GM12878 (cell line): Measurements from ENCODE around the gene ASTN1. TPM values are rescaled to one million over a fixed set of nuclear protein-coding genes. Genes with fewer than 3 reads are reported as not detected.

ENCODE experiments used
- ATAC-seq: fragments of 200-7000 bp; cut with Tn5 transposase; 3 replicates; pipeline ENCODE4 v1.9.1; 2020; ENCODE audit warnings: mild to moderate bottlenecking, moderate library complexity
- BruUV-seq: library from RNA; stranded (reverse); fragments of 400-500 nt; replicated peaks from 2 replicates; lab custom pipeline; 2021; lab: Mats Ljungman, UMichigan
- CTCF ChIA-PET: fragments of 300-600 bp; sonication (Branson Sonifier 250); formaldehyde crosslinking; extraction: SDS; loops from one replicate; lab custom pipeline; 2021; ENCODE audit warnings: inconsistent platforms; lab: Yijun Ruan, JAX
- POLR2A ChIA-PET: fragments of 350-600 bp; formaldehyde crosslinking; extraction: SDS; loops from one replicate; lab custom pipeline; 2021; ENCODE audit warnings: inconsistent platforms; lab: Charles Lee
- RAD21 ChIA-PET: fragments of 300-600 bp; sonication (Branson Sonifier 250); formaldehyde crosslinking; loops from one replicate; lab custom pipeline; 2023; ENCODE audit warnings: antibody characterized with exemption; ENCODE audit not compliant: unreplicated experiment; lab: Charles Lee
- SMC1A ChIA-PET: fragments of 300-600 bp; sonication (Branson Sonifier 250); formaldehyde crosslinking; loops from one replicate; lab custom pipeline; 2023; ENCODE audit not compliant: unreplicated experiment, uncharacterized antibody; lab: Charles Lee
- DNase-seq: peaks from one replicate; pipeline ENCODE4 v3.0.0-alpha.2; 2011; ENCODE audit warnings: low read depth, low spot score
- FAIRE-seq: peaks from 3 replicates; lab custom pipeline; 2011; peaks lifted over from hg19 to GRCh38; lab: Jason Lieb, UNC
- H2AFZ ChIP-seq: 2 replicates; pipeline ENCODE4 v1.6.0; 2011; ENCODE audit warnings: low read depth, low read length, control low read depth; ENCODE audit not compliant: control insufficient read depth
- H3K27ac ChIP-seq: 2 replicates; pipeline ENCODE4 v1.5.1; 2011; ENCODE audit warnings: control low read depth; ENCODE audit not compliant: control insufficient read depth, insufficient read depth
- H3K27me3 ChIP-seq, 2 experiments: replicated peaks in 1 of 2; 2 replicates each; pipeline versions ENCODE4 v1.6.0 to v1.6.1; 2011; ENCODE audit warnings: low read length in 1 of 2; ENCODE audit not compliant: control insufficient read depth in 2 of 2, insufficient read depth in 2 of 2
- H3K36me3 ChIP-seq, 2 experiments: 2 replicates each; pipeline ENCODE4 v1.5.1; 2011; ENCODE audit warnings: low read length in 1 of 2; ENCODE audit not compliant: control insufficient read depth in 2 of 2, insufficient read depth in 2 of 2
- H3K4me1 ChIP-seq: 2 replicates; pipeline ENCODE4 v1.6.1; 2011; ENCODE audit warnings: mild to moderate bottlenecking, low read length, moderate library complexity, mixed read lengths; ENCODE audit not compliant: control insufficient read depth, insufficient read depth
- H3K4me2 ChIP-seq: 2 replicates; pipeline ENCODE4 v1.6.0; 2011; ENCODE audit warnings: control low read depth; ENCODE audit not compliant: control insufficient read depth, insufficient read depth
- H3K4me3 ChIP-seq: fragments of 200-600 bp; sonication (generic); 2 replicates; pipeline ENCODE4 v1.5.1; 2016
- H3K79me2 ChIP-seq: 2 replicates; pipeline ENCODE4 v1.6.0; 2011; ENCODE audit warnings: low read length; ENCODE audit not compliant: control insufficient read depth, insufficient read depth
- H3K9ac ChIP-seq: 2 replicates; pipeline ENCODE4 v1.8.0; 2011; ENCODE audit warnings: low read length, control low read depth, mixed read lengths; ENCODE audit not compliant: control insufficient read depth, insufficient read depth
- H3K9me3 ChIP-seq: replicated peaks from 3 replicates; pipeline ENCODE4 v1.5.1; 2011; ENCODE audit warnings: mild to moderate bottlenecking, low read length; ENCODE audit not compliant: control insufficient read depth, insufficient read depth
- H4K20me1 ChIP-seq: 2 replicates; pipeline ENCODE4 v1.6.0; 2011; ENCODE audit not compliant: control insufficient read depth, insufficient read depth
- BACH1 ChIP-seq: fragments of 450-650 bp; IDR thresholded peaks from 2 replicates; pipeline ENCODE4 v1.6.1; 2017; ENCODE audit warnings: mild to moderate bottlenecking, borderline replicate concordance
- BMI1 ChIP-seq: fragments of 450-650 bp; IDR thresholded peaks from 2 replicates; pipeline ENCODE4 v1.6.1; 2016; ENCODE audit warnings: mild to moderate bottlenecking, moderate library complexity, borderline replicate concordance
- CEBPB ChIP-seq, 2 experiments: fragments of 150-350 bp in 1 of 2; IDR thresholded peaks; 2 replicates each; pipeline ENCODE4 v1.6.1; 2012 to 2014; ENCODE audit warnings: low read depth in 2 of 2, low read length in 2 of 2, borderline replicate concordance in 1 of 2, inconsistent platforms in 1 of 2
- DPF2 ChIP-seq: fragments of 450-650 bp; IDR thresholded peaks from 2 replicates; pipeline ENCODE4 v1.6.1; 2017; ENCODE audit warnings: mild to moderate bottlenecking
- EED ChIP-seq: sonication (generic); IDR thresholded peaks from 2 replicates; pipeline ENCODE4 v1.6.1; 2016; ENCODE audit warnings: antibody characterized with exemption, low read depth
- EZH2 ChIP-seq: IDR thresholded peaks from 2 replicates; pipeline ENCODE4 v1.6.1; 2012; ENCODE audit warnings: low read depth, mild to moderate bottlenecking, control low read depth, inconsistent platforms, low read length, borderline replicate concordance; ENCODE audit not compliant: control insufficient read depth
- FOXK2 ChIP-seq: fragments of 450-650 bp; IDR thresholded peaks from 2 replicates; pipeline ENCODE4 v1.6.1; 2017; ENCODE audit warnings: mild to moderate bottlenecking, moderate library complexity
- MXI1 ChIP-seq: fragments of 150-350 bp; IDR thresholded peaks from 2 replicates; pipeline ENCODE4 v1.6.1; 2011; ENCODE audit warnings: low read depth, mild to moderate bottlenecking, inconsistent platforms, low read length, improper control_type of control experiment
- NR2C1 ChIP-seq: fragments of 450-650 bp; IDR thresholded peaks from 2 replicates; pipeline ENCODE4 v1.6.1; 2017; ENCODE audit warnings: antibody characterized with exemption, mild to moderate bottlenecking, moderate library complexity
- PAX5 ChIP-seq: IDR thresholded peaks from 2 replicates; pipeline ENCODE4 v1.6.1; 2011; ENCODE audit warnings: low read depth, low read length, borderline replicate concordance
- POLR2A ChIP-seq: IDR thresholded peaks from 2 replicates; pipeline ENCODE4 v1.6.1; 2011; ENCODE audit warnings: low read depth, mild to moderate bottlenecking, low read length
- RUNX3 ChIP-seq: IDR thresholded peaks from 2 replicates; pipeline ENCODE4 v1.6.1; 2012; ENCODE audit warnings: low read length, inconsistent platforms
- SMAD5 ChIP-seq: IDR thresholded peaks from 2 replicates; pipeline ENCODE4 v1.6.1; 2016; ENCODE audit warnings: antibody characterized with exemption, low read depth
- SUZ12 ChIP-seq: fragments of 200-600 bp; sonication (generic); IDR thresholded peaks from one replicate; pipeline ENCODE4 v1.6.1; 2018; ENCODE audit warnings: antibody characterized with exemption, mild to moderate bottlenecking; ENCODE audit not compliant: unreplicated experiment
- TCF12 ChIP-seq: IDR thresholded peaks from 2 replicates; pipeline ENCODE4 v1.6.1; 2011; ENCODE audit warnings: low read depth, mild to moderate bottlenecking, low read length
- ZNF384 ChIP-seq: IDR thresholded peaks from 2 replicates; pipeline ENCODE4 v1.6.1; 2012; ENCODE audit warnings: low read depth, mild to moderate bottlenecking, low read length, improper control_type of control experiment, borderline replicate concordance
- WGBS: methylation state at CpG from one replicate; pipeline ENCODE4 v1.1.6; 2016; ENCODE audit warnings: low lambda C conversion rate; ENCODE audit not compliant: insufficient replicate concordance, insufficient coverage; ENCODE audit errors: missing lambda C conversion rate; 5-methylcytosine and 5-hydroxymethylcytosine counted together
- in situ Hi-C: fragments of 300-500 bp; cut with MboI; formaldehyde crosslinking; loops from 9 replicates; pipeline ENCODE4 v1.14.3; 2018; ENCODE audit warnings: mixed read lengths
- intact Hi-C: fragments of 100-400 bp; cut with micrococcal nuclease; formaldehyde crosslinking; loops from one replicate; pipeline ENCODE4 v1.14.2; 2022; ENCODE audit not compliant: unreplicated experiment
- polyA plus RNA-seq, 11 experiments: library from polyadenylated mRNA; depleted of rRNA in 4 of 11; unstranded in 6 of 11; stranded (reverse) in 5 of 11; fragments of >200 nt; fragmentation: Nextera tagmentation in 4 of 11; fragmentation: Illumina TruSeq in 1 of 11; extraction: Ambion mirVana in 4 of 11; extraction: Trizol in 1 of 11; gene quantifications; 1 replicate in 1 of 11; 2 replicates in 10 of 11; pipeline versions ENCODE4 v1.2.1 to v1.2.3, GENCODE V29; 2011 to 2016; ENCODE audit warnings: inconsistent platforms in 2 of 11, missing spikeins in 2 of 11, low read depth in 1 of 11
- total RNA-seq, 4 experiments: library from RNA; depleted of rRNA in 3 of 4; stranded (reverse); fragments of >200 nt in 3 of 4; fragmentation: Illumina TruSeq in 1 of 4; extraction: Trizol in 1 of 4; gene quantifications; 2 replicates each; pipeline versions ENCODE4 v1.2.1 to v1.2.3, GENCODE V29; 2013 to 2021
- TF ChIP-seq, protein P1 (sequence below): IDR thresholded peaks from 2 replicates; pipeline ENCODE4 v1.6.1; 2011; ENCODE audit warnings: low read depth, low read length, improper control_type of control experiment, borderline replicate concordance
- TF ChIP-seq, protein P2 (sequence below): IDR thresholded peaks from 2 replicates; pipeline ENCODE4 v1.6.1; 2011; ENCODE audit warnings: borderline replicate concordance, low read depth, mild to moderate bottlenecking, moderate library complexity, mixed read lengths, low read length; ENCODE audit not compliant: insufficient read depth; ENCODE audit errors: extremely low read length
- TF ChIP-seq, protein P3 (sequence below): IDR thresholded peaks from 2 replicates; pipeline ENCODE4 v1.6.1; 2012; ENCODE audit warnings: low read length, inconsistent platforms
- TF ChIP-seq, protein P4 (sequence below): fragments of 450-650 bp; IDR thresholded peaks from 2 replicates; pipeline ENCODE4 v1.6.1; 2017; ENCODE audit warnings: mild to moderate bottlenecking, low read depth, inconsistent platforms; ENCODE audit not compliant: poor library complexity, severe bottlenecking

ASTN1 gene
- total and polyA plus RNA-seq, 10 of the 15 experiments (the other 5 are each of a cell fraction or from before 2014, with no cell fraction given) = 0.04 TPM; not detected in 9

DNA sequence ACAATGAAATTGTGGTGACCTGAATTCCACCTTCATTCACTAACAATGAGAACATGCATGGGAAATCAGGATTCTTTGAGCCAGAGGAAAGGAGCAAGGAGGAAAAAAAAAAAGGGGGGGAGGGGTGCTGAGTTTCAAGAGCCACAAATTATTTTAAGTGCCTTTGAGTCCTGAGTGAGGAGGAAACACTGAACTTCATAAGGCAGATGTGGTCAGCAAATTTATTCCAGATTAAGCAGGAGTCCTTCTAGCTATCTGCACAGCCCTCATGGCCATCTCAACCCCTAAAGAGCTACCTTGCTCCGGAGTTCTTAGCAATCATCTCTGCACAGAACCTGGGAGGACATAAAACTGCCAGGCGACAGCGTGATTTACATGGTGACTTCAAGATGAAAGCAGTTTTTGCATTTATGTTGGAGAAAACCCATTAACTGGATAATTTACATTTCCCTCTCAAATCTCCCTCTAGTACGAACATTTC is 21.7 kb downstream of the ASTN1 start:
- no peak overlapping the region for H3K4me2 ChIP-seq
- WGBS = 2% methylated on average over 4 of the region's 4 CpGs
- H3K9ac ChIP-seq = no peak overlapping the region
- no peak overlapping the region for H3K27ac ChIP-seq
- no peaks in the 10 kb centered on the region for H3K79me2 ChIP-seq
- H3K4me1 ChIP-seq = no peaks in the 10 kb centered on the region
- no peak for ATAC-seq
- RAD21 ChIA-PET = no interaction called here
- DNase-seq = no peak
- BruUV-seq = no TSS peak
- H3K9me3 ChIP-seq = no peaks in the 10 kb centered on the region
- SMC1A ChIA-PET = no interaction called here
- in situ Hi-C loops (no loop called here), intact Hi-C loops (no loop called here)
- CTCF ChIA-PET = no interaction called here
- no peaks in the 10 kb centered on the region; a peak in 1 of 4 replicates for H3K27me3 ChIP-seq
- POLR2A ChIA-PET = interaction anchor here (0.7 kb wide), 1 partner anchor 352 kb away, joined by 3 read pairs; no protein-coding TSS in a partner anchor
- no peak for FAIRE-seq
- H4K20me1 ChIP-seq = no peaks in the 10 kb centered on the region
- H3K36me3 ChIP-seq = no peaks in the 10 kb centered on the region
- TF ChIP-seq TCF12 = no peak
- TF ChIP-seq DPF2 = no peak
- no peak for TF ChIP-seq EED
- no peak for TF ChIP-seq PAX5
- TF ChIP-seq POLR2A = no peak
- TF ChIP-seq BACH1 = no peak
- TF ChIP-seq, protein P1, sequence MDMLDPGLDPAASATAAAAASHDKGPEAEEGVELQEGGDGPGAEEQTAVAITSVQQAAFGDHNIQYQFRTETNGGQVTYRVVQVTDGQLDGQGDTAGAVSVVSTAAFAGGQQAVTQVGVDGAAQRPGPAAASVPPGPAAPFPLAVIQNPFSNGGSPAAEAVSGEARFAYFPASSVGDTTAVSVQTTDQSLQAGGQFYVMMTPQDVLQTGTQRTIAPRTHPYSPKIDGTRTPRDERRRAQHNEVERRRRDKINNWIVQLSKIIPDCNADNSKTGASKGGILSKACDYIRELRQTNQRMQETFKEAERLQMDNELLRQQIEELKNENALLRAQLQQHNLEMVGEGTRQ = no peak
- TF ChIP-seq, protein P2, sequence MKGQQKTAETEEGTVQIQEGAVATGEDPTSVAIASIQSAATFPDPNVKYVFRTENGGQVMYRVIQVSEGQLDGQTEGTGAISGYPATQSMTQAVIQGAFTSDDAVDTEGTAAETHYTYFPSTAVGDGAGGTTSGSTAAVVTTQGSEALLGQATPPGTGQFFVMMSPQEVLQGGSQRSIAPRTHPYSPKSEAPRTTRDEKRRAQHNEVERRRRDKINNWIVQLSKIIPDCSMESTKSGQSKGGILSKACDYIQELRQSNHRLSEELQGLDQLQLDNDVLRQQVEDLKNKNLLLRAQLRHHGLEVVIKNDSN = no peak
- TF ChIP-seq RUNX3 = no peak
- TF ChIP-seq CEBPB (IDR thresholded peaks at IDR 0.05; ENCODE audit: borderline replicate concordance in 1 of 2, low read depth in 2 of 2, low read length in 2 of 2) = no peak
- no peak for TF ChIP-seq MXI1
- TF ChIP-seq, protein P3, sequence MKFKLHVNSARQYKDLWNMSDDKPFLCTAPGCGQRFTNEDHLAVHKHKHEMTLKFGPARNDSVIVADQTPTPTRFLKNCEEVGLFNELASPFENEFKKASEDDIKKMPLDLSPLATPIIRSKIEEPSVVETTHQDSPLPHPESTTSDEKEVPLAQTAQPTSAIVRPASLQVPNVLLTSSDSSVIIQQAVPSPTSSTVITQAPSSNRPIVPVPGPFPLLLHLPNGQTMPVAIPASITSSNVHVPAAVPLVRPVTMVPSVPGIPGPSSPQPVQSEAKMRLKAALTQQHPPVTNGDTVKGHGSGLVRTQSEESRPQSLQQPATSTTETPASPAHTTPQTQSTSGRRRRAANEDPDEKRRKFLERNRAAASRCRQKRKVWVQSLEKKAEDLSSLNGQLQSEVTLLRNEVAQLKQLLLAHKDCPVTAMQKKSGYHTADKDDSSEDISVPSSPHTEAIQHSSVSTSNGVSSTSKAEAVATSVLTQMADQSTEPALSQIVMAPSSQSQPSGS = no peak
- TF ChIP-seq FOXK2 = no peak
- TF ChIP-seq, protein P4, sequence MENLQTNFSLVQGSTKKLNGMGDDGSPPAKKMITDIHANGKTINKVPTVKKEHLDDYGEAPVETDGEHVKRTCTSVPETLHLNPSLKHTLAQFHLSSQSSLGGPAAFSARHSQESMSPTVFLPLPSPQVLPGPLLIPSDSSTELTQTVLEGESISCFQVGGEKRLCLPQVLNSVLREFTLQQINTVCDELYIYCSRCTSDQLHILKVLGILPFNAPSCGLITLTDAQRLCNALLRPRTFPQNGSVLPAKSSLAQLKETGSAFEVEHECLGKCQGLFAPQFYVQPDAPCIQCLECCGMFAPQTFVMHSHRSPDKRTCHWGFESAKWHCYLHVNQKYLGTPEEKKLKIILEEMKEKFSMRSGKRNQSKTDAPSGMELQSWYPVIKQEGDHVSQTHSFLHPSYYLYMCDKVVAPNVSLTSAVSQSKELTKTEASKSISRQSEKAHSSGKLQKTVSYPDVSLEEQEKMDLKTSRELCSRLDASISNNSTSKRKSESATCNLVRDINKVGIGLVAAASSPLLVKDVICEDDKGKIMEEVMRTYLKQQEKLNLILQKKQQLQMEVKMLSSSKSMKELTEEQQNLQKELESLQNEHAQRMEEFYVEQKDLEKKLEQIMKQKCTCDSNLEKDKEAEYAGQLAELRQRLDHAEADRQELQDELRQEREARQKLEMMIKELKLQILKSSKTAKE = no peak
- no peak for TF ChIP-seq EZH2
- no peak for TF ChIP-seq SMAD5
- TF ChIP-seq SUZ12 = no peak
- no peak for TF ChIP-seq ZNF384
- TF ChIP-seq NR2C1 = no peak
- no peak for TF ChIP-seq BMI1
- TF ChIP-seq, all 136 proteins: peak for 0
- Histone ChIP-seq H2AFZ (no peak overlapping the region), H3K4me3 (no peak overlapping the region)
